ENCODE measurements around the gene MED16.

Gene MED16

DNA sequence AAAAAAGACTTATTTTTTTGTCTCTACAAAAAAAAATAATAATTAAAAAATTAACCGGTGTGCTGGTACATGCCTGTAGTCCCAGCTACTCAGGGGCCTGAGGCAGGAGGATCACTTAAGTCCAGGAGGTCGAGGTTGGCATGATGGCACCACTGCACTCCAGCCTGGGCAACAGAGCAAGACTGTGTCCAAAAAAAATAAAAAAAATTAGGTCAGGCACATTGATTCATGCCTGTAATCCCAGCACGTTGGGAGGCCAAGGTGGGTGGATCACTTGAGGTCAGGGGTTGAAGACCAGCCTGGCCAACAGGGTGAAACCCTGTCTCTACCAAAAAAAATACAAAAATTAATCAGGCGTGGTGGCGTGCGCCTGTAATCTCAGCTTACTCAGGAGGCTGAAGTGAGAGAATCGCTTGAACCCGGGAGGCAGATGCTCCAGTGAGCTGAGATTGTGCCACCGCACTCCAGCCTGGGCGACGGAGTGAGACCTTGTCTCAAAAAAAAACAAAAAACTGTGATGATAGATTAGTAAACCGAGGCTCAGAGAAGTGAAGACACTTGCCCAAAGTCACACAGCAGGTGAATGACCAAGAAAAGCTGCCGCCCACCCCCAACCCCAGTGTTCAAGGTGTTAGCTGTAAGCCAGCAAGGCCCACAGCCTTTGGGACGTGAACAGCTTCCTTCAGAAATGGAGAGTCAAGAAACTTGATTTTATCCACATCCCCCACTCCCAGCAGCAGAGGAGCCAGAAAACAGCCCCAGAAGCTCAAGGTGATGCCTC lies 9.6 kb upstream of the MED16 start:
- no peak overlapping the region for H3K4me3 ChIP-seq (ENCODE audit: low read length)
- no peaks in the 10 kb centered on the region for H3K27me3 ChIP-seq (ENCODE audit: insufficient read depth, low read length)
- no peaks in the 10 kb centered on the region for H3K9me3 ChIP-seq (ENCODE audit: insufficient read depth, low read depth, low read length)
- 0 out of 2 replicates have a peak, but pooled peaks cover 11% of the 10 kb centered on the region for H3K36me3 ChIP-seq (ENCODE audit: insufficient read depth, low read depth, low read length)
- H3K9ac ChIP-seq (ENCODE audit: low read depth, low read length): no peak overlapping the region
- H3K4me1 ChIP-seq (ENCODE audit: insufficient read depth, low read length): no peaks in the 10 kb centered on the region
- no peak overlapping the region for H3K27ac ChIP-seq (ENCODE audit: low read length)

DNA sequence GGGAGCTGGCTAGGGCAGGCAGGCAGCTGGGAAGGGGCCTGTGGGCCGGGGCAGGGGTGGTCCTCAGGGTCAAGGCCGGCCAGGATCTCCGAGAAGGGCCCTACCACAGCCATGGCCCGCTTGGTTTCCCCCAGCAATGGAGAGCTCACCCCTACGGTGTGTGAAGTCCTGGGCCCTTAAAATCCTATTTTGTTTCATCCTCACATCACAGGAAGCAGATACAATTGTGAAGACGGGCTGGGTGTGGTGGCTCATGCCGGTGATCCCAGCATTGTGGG lies 9.0 kb upstream of the MED16 start:
- peaks cover 15% of the 10 kb centered on the region; the same call in 1 of the 2 replicates for H3K36me3 ChIP-seq (ENCODE audit: insufficient read depth, low read depth, low read length)
- H3K9ac ChIP-seq (ENCODE audit: low read depth, low read length): no peak overlapping the region
- H3K9me3 ChIP-seq (ENCODE audit: insufficient read depth, low read depth, low read length): no peaks in the 10 kb centered on the region
- H3K4me1 ChIP-seq (ENCODE audit: insufficient read depth, low read length): no peaks in the 10 kb centered on the region
- H3K27me3 ChIP-seq (ENCODE audit: insufficient read depth, low read length): no peaks in the 10 kb centered on the region
- H3K4me3 ChIP-seq (ENCODE audit: low read length): no peak overlapping the region
- H3K27ac ChIP-seq (ENCODE audit: low read length): no peak overlapping the region

DNA sequence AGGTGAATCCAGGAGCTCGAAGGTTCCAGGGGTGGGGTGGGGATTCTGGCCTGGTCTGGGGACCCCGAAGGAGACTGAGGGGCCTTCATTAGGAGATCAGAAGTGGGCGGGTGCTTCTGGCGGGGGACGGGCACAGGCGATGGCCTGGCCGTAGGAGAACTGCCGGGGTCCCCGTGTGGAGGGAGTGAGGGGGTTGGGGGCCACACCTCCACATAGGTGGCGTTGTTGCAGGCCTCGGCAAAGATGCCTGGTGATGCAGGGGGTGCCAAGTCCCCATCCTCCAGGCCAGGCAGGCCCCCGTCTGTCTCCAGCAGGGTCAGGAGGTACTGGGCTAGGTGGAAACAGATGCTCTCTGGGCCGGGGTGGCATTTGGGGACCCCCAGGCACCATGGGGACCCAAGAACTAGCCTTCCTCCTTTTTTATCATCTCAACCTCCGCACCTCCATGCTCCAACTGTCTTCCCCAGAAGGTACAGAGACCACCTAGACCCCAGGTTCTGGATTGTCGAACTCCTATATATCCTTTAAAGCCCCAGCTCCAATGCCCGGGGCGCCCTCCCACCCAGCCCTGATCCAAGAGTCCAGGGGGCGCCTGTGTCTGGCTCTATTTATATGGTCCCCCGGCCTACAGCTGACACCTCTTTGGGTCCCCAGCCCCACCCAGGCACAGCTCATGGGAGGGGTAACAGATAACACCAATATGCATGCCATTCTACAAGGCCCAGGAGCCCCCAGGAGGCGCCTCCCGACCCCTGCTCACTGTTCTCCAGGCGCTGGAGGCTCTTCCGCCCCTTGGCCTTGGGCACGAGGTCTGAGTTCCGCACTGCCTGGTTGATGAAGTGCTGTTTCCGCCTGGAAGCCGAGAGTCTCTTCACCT lies 8.5 kb upstream of the MED16 start:
- no peaks in the 10 kb centered on the region for H3K9me3 ChIP-seq (ENCODE audit: insufficient read depth, low read depth, low read length)
- no peak overlapping the region for H3K9ac ChIP-seq (ENCODE audit: low read depth, low read length)
- H3K36me3 ChIP-seq (ENCODE audit: insufficient read depth, low read depth, low read length): peaks cover 21% of the 10 kb centered on the region; the same call in 1 of the 2 replicates
- no peaks in the 10 kb centered on the region for H3K4me1 ChIP-seq (ENCODE audit: insufficient read depth, low read length)
- H3K4me3 ChIP-seq (ENCODE audit: low read length): no peak overlapping the region
- H3K27ac ChIP-seq (ENCODE audit: low read length): no peak overlapping the region
- no peaks in the 10 kb centered on the region for H3K27me3 ChIP-seq (ENCODE audit: insufficient read depth, low read length)

- H3K9me3 ChIP-seq (ENCODE audit: insufficient read depth, low read depth, low read length): no peaks in the 10 kb centered on the region
- H3K9ac ChIP-seq (ENCODE audit: low read depth, low read length): no peak overlapping the region
- no peak overlapping the region for H3K4me3 ChIP-seq (ENCODE audit: low read length)
- H3K27ac ChIP-seq (ENCODE audit: low read length): no peak overlapping the region
- no peaks in the 10 kb centered on the region for H3K4me1 ChIP-seq (ENCODE audit: insufficient read depth, low read length)
- no peaks in the 10 kb centered on the region for H3K27me3 ChIP-seq (ENCODE audit: insufficient read depth, low read length)
- peaks cover 21% of the 10 kb centered on the region; the same call in 1 of the 2 replicates for H3K36me3 ChIP-seq (ENCODE audit: insufficient read depth, low read depth, low read length)
Measured at GRCh38 chr19:900302-901111, 7.5 kb upstream of the MED16 start.

DNA sequence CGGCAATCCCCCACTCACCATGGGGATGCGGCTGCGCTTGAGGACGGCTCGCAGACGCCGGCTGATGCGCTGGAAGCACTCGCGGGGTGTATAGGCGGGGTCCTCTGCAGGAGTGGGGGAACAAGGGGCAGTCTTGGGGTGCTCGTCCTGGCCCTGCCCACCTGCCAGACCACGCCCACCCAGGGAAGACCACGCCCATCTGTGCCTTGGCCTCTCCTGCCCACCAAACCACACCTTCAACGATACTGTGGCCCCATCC lies 7.0 kb upstream of the MED16 start:
- Histone ChIP-seq H3K27ac (ENCODE audit: low read length) (no peak overlapping the region), H3K4me1 (ENCODE audit: insufficient read depth, low read length) (no peaks in the 10 kb centered on the region), H3K27me3 (ENCODE audit: insufficient read depth, low read length) (no peaks in the 10 kb centered on the region), H3K4me3 (ENCODE audit: low read length) (no peak overlapping the region), H3K9ac (ENCODE audit: low read depth, low read length) (no peak overlapping the region), H3K36me3 (ENCODE audit: insufficient read depth, low read depth, low read length) (peaks cover 21% of the 10 kb centered on the region; the same call in 1 of the 2 replicates), H3K9me3 (ENCODE audit: insufficient read depth, low read depth, low read length) (no peaks in the 10 kb centered on the region)

DNA sequence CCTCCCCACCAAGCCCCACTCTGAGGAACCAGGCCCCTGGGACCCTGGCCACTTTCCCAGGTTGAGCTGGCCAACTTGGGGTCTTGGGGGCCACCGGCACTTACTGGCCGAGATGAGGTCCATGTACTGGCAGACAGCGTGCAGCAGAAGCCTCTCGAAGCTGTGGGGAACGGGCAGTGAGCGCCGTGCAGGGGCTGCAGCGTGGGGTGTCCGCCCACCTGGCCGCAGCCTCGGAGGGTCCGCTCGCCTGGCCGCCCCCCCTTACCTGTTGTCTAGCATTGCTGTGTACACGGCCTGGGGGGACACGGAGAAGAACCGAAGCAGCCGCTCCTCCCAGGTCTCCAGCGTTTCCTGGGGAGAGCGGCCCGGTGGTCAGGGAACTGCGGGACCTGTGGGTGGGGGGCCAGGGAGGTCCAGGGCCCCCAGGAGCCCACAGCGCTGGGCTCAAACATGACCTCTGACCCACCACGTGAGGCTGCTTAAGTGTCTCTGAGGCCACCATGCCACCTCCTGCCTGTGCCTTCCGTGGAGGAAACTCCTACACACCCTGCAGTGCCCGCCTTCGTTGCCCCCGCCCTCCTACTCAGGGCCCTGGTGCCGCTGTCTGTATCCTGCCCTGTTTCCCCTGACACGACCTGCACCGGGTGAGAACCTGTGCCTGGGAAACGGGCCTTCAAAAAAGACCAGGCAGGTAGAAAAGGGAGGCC lies 6.5 kb upstream of the MED16 start:
- no peak overlapping the region for H3K4me3 ChIP-seq (ENCODE audit: low read length)
- no peak overlapping the region for H3K9ac ChIP-seq (ENCODE audit: low read depth, low read length)
- H3K4me1 ChIP-seq (ENCODE audit: insufficient read depth, low read length): no peaks in the 10 kb centered on the region
- no peaks in the 10 kb centered on the region for H3K27me3 ChIP-seq (ENCODE audit: insufficient read depth, low read length)
- no peak overlapping the region for H3K27ac ChIP-seq (ENCODE audit: low read length)
- no peaks in the 10 kb centered on the region for H3K9me3 ChIP-seq (ENCODE audit: insufficient read depth, low read depth, low read length)
- peaks cover 21% of the 10 kb centered on the region; the same call in 1 of the 2 replicates for H3K36me3 ChIP-seq (ENCODE audit: insufficient read depth, low read depth, low read length)

GRCh38 chr19:898663-899062 lies 5.7 kb upstream of the MED16 start:
- H3K9ac ChIP-seq (ENCODE audit: low read depth, low read length): no peak overlapping the region
- peaks cover 21% of the 10 kb centered on the region; the same call in 1 of the 2 replicates for H3K36me3 ChIP-seq (ENCODE audit: insufficient read depth, low read depth, low read length)
- no peaks in the 10 kb centered on the region for H3K9me3 ChIP-seq (ENCODE audit: insufficient read depth, low read depth, low read length)
- H3K27ac ChIP-seq (ENCODE audit: low read length): no peak overlapping the region
- H3K27me3 ChIP-seq (ENCODE audit: insufficient read depth, low read length): no peaks in the 10 kb centered on the region
- no peaks in the 10 kb centered on the region for H3K4me1 ChIP-seq (ENCODE audit: insufficient read depth, low read length)
- H3K4me3 ChIP-seq (ENCODE audit: low read length): no peak overlapping the region

GRCh38 chr19:897442-898039 lies 4.6 kb upstream of the MED16 start:
- H3K27me3 ChIP-seq (ENCODE audit: insufficient read depth, low read length): no peaks in the 10 kb centered on the region
- no peaks in the 10 kb centered on the region for H3K4me1 ChIP-seq (ENCODE audit: insufficient read depth, low read length)
- H3K9ac ChIP-seq (ENCODE audit: low read depth, low read length): no peak overlapping the region
- peaks cover 21% of the 10 kb centered on the region; the same call in 1 of the 2 replicates for H3K36me3 ChIP-seq (ENCODE audit: insufficient read depth, low read depth, low read length)
- H3K4me3 ChIP-seq (ENCODE audit: low read length): no peak overlapping the region
- no peak overlapping the region for H3K27ac ChIP-seq (ENCODE audit: low read length)
- H3K9me3 ChIP-seq (ENCODE audit: insufficient read depth, low read depth, low read length): no peaks in the 10 kb centered on the region

- H3K4me1 ChIP-seq (ENCODE audit: insufficient read depth, low read length): no peaks in the 10 kb centered on the region
- no peaks in the 10 kb centered on the region for H3K27me3 ChIP-seq (ENCODE audit: insufficient read depth, low read length)
- H3K4me3 ChIP-seq (ENCODE audit: low read length): no peak overlapping the region
- no peaks in the 10 kb centered on the region for H3K9me3 ChIP-seq (ENCODE audit: insufficient read depth, low read depth, low read length)
- H3K36me3 ChIP-seq (ENCODE audit: insufficient read depth, low read depth, low read length): peaks cover 21% of the 10 kb centered on the region; the same call in 1 of the 2 replicates
- H3K27ac ChIP-seq (ENCODE audit: low read length): no peak overlapping the region
- no peak overlapping the region for H3K9ac ChIP-seq (ENCODE audit: low read depth, low read length)
Measured at GRCh38 chr19:896999-897398, 4.0 kb upstream of the MED16 start.

- peaks cover 21% of the 10 kb centered on the region; the same call in 1 of the 2 replicates for H3K36me3 ChIP-seq (ENCODE audit: insufficient read depth, low read depth, low read length)
- no peak overlapping the region for H3K27ac ChIP-seq (ENCODE audit: low read length)
- H3K9ac ChIP-seq (ENCODE audit: low read depth, low read length): no peak overlapping the region
- H3K9me3 ChIP-seq (ENCODE audit: insufficient read depth, low read depth, low read length): no peaks in the 10 kb centered on the region
- H3K4me3 ChIP-seq (ENCODE audit: low read length): no peak overlapping the region
- no peaks in the 10 kb centered on the region for H3K4me1 ChIP-seq (ENCODE audit: insufficient read depth, low read length)
- no peaks in the 10 kb centered on the region for H3K27me3 ChIP-seq (ENCODE audit: insufficient read depth, low read length)
Measured at GRCh38 chr19:896434-896833, 3.4 kb upstream of the MED16 start.
